ENCODE measurements around the gene ARHGAP42.

DNA sequence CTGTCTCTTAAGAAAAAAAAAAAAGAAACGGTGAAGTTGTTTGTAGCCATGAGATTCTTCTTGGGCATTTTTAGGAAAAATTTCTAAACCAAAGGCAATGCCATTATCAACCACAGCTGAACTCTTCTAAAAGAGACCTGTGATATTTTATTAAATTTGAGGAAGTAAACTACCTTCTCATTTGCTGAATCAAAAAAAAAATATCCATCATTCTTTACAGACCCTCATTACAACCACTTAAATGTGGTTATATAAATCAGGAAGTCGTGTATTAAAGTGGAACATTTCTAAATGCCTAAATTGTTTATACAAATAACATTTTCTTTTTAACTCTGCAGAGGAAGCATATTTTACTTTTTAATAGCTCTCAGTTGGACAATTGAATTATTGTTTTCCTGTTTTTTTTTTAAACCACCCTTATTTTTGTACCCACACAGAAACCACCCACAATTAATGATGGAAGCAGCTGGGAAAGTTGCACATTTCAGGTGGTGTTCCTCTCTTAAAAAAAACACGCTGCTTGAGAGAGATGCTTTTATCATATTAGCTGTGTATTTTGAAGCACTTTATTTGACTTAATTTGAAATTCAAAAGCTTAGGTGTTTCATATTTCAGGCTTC lies 91.2 kb downstream of the ARHGAP42 start:
- TF ChIP-seq FOS (IDR thresholded peaks at IDR 0.05; ENCODE audit: low read depth, low read length) (no peak), MXI1 (IDR thresholded peaks at IDR 0.05; ENCODE audit: borderline replicate concordance, low read depth, low read length) (no peak), RFX5 (IDR thresholded peaks at IDR 0.05; ENCODE audit: low read depth, low read length) (no peak), MAZ (IDR thresholded peaks at IDR 0.05; ENCODE audit: borderline replicate concordance, low read depth, low read length) (no peak), POLR2A (IDR thresholded peaks at IDR 0.05; ENCODE audit: low read depth, low read length) (no peak), RCOR1 (IDR thresholded peaks at IDR 0.05; ENCODE audit: insufficient replicate concordance, low read length) (no peak), CEBPB (IDR thresholded peaks at IDR 0.05; ENCODE audit: low read depth, low read length) (no peak)
- TF ChIP-seq, protein P1, sequence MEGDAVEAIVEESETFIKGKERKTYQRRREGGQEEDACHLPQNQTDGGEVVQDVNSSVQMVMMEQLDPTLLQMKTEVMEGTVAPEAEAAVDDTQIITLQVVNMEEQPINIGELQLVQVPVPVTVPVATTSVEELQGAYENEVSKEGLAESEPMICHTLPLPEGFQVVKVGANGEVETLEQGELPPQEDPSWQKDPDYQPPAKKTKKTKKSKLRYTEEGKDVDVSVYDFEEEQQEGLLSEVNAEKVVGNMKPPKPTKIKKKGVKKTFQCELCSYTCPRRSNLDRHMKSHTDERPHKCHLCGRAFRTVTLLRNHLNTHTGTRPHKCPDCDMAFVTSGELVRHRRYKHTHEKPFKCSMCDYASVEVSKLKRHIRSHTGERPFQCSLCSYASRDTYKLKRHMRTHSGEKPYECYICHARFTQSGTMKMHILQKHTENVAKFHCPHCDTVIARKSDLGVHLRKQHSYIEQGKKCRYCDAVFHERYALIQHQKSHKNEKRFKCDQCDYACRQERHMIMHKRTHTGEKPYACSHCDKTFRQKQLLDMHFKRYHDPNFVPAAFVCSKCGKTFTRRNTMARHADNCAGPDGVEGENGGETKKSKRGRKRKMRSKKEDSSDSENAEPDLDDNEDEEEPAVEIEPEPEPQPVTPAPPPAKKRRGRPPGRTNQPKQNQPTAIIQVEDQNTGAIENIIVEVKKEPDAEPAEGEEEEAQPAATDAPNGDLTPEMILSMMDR (conservative IDR thresholded peaks at IDR 0.05; ENCODE audit: low read depth, low read length), result no peak

All from IMR-90 (cell line).